ENCODE results near the gene LOC101059915.

DNA sequence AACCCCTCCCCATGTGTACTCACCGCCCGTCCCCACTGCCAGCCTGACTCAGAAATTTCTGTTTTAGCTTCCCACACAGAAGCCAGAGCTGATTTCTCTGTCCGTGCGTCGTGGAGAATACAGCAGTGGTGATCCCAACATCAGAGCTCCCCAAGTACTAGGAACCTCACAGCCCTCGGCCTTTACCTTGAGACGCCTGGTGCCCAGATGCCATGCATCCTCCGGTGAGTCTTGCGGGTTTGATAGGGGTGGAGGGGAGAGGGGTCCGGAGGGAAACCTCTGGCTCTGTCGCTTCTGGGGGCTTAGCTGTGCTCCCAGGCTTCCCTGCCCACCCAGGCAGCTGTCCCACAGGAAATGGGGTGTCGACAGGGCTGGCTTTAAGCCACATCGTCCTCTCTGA, 2.1 kb downstream of the LOC101059915 start:
- TF ChIP-seq, protein P1, sequence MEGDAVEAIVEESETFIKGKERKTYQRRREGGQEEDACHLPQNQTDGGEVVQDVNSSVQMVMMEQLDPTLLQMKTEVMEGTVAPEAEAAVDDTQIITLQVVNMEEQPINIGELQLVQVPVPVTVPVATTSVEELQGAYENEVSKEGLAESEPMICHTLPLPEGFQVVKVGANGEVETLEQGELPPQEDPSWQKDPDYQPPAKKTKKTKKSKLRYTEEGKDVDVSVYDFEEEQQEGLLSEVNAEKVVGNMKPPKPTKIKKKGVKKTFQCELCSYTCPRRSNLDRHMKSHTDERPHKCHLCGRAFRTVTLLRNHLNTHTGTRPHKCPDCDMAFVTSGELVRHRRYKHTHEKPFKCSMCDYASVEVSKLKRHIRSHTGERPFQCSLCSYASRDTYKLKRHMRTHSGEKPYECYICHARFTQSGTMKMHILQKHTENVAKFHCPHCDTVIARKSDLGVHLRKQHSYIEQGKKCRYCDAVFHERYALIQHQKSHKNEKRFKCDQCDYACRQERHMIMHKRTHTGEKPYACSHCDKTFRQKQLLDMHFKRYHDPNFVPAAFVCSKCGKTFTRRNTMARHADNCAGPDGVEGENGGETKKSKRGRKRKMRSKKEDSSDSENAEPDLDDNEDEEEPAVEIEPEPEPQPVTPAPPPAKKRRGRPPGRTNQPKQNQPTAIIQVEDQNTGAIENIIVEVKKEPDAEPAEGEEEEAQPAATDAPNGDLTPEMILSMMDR (IDR thresholded peaks at IDR 0.05): no peak
- no peak for TF ChIP-seq ZFX (IDR thresholded peaks at IDR 0.05; ENCODE audit: borderline replicate concordance)
